WTC11 (cell line): ENCODE measurements around the gene ABCA1. TPM values are rescaled to one million over a fixed set of nuclear protein-coding genes. Genes with fewer than 3 reads are reported as not detected.

Experiments used
- CREB1 ChIP-seq: sonication (generic); formaldehyde crosslinking; IDR thresholded peaks from 2 replicates; pipeline ENCODE4 v1.8.0; 2023; ENCODE audit warnings: mild to moderate bottlenecking, missing genetic modification reagents
- GABPB1 ChIP-seq: sonication (generic); formaldehyde crosslinking; IDR thresholded peaks from 2 replicates; pipeline ENCODE4 v1.8.1; 2023; ENCODE audit warnings: mild to moderate bottlenecking, missing genetic modification reagents
- JAZF1 ChIP-seq: fragments of 250-450 bp; sonication (Bioruptor Pico); IDR thresholded peaks from 2 replicates; pipeline ENCODE4 v1.9.0; 2021; ENCODE audit warnings: moderate library complexity, mild to moderate bottlenecking, inconsistent platforms
- NR3C1 ChIP-seq: sonication (generic); formaldehyde crosslinking; conservative IDR thresholded peaks from 2 replicates; pipeline ENCODE4 v1.8.1; 2023; ENCODE audit warnings: low read depth, mild to moderate bottlenecking, missing genetic modification reagents
- SMAD4 ChIP-seq: sonication (generic); formaldehyde crosslinking; IDR thresholded peaks from 2 replicates; pipeline ENCODE4 v1.8.0; 2022; ENCODE audit warnings: mild to moderate bottlenecking, missing genetic modification reagents
- ZNF121 ChIP-seq: sonication (generic); formaldehyde crosslinking; IDR thresholded peaks from 2 replicates; pipeline ENCODE4 v1.8.0; 2023; ENCODE audit warnings: missing genetic modification reagents
- ZNF232 ChIP-seq: sonication (generic); formaldehyde crosslinking; IDR thresholded peaks from 2 replicates; pipeline ENCODE4 v1.8.0; 2022; ENCODE audit warnings: mild to moderate bottlenecking, missing genetic modification reagents
- total RNA-seq: library from RNA; stranded (reverse); gene quantifications from 3 replicates; pipeline ENCODE4 v1.2.3, GENCODE V29; 2021
- TF ChIP-seq, protein P1 (sequence below): sonication (generic); formaldehyde crosslinking; IDR thresholded peaks from 2 replicates; pipeline ENCODE4 v1.8.0; 2022; ENCODE audit warnings: mild to moderate bottlenecking, missing genetic modification reagents
- TF ChIP-seq, protein P2 (sequence below): sonication (generic); formaldehyde crosslinking; conservative IDR thresholded peaks from 2 replicates; pipeline ENCODE4 v1.8.1; 2023; ENCODE audit warnings: mild to moderate bottlenecking, low read depth, missing genetic modification reagents, moderate library complexity
- TF ChIP-seq, protein P3 (sequence below): sonication (generic); formaldehyde crosslinking; IDR thresholded peaks from 2 replicates; pipeline ENCODE4 v1.8.1; 2023; ENCODE audit warnings: mild to moderate bottlenecking, missing genetic modification reagents, borderline replicate concordance
- TF ChIP-seq, protein P4 (sequence below): sonication (generic); formaldehyde crosslinking; IDR thresholded peaks from 2 replicates; pipeline ENCODE4 v1.8.1; 2022; ENCODE audit warnings: mild to moderate bottlenecking, missing genetic modification reagents, moderate library complexity, borderline replicate concordance
- TF ChIP-seq, protein P5 (sequence below): sonication (generic); formaldehyde crosslinking; IDR thresholded peaks from 2 replicates; pipeline ENCODE4 v1.8.1; 2023; ENCODE audit warnings: mild to moderate bottlenecking, missing genetic modification reagents, moderate library complexity
- TF ChIP-seq, protein P6 (sequence below): fragments of 250-450 bp; sonication (Bioruptor Pico); IDR thresholded peaks from 2 replicates; pipeline ENCODE4 v1.8.0; 2021; ENCODE audit warnings: mild to moderate bottlenecking
- TF ChIP-seq, protein P7 (sequence below): fragments of 250-450 bp; sonication (Bioruptor Pico); IDR thresholded peaks from 2 replicates; pipeline ENCODE4 v1.9.0; 2021; ENCODE audit warnings: mild to moderate bottlenecking, borderline replicate concordance
- TF ChIP-seq, protein P8 (sequence below): sonication (generic); formaldehyde crosslinking; IDR thresholded peaks from 2 replicates; pipeline ENCODE4 v1.8.1; 2023; ENCODE audit warnings: mild to moderate bottlenecking, missing genetic modification reagents, moderate library complexity
- TF ChIP-seq, protein P9 (sequence below): sonication (generic); formaldehyde crosslinking; IDR thresholded peaks from 2 replicates; pipeline ENCODE4 v1.8.0; 2022; ENCODE audit warnings: mild to moderate bottlenecking, missing genetic modification reagents

ABCA1 gene
- total RNA-seq, 1 experiment from 2014 or later = 7.8 TPM

DNA sequence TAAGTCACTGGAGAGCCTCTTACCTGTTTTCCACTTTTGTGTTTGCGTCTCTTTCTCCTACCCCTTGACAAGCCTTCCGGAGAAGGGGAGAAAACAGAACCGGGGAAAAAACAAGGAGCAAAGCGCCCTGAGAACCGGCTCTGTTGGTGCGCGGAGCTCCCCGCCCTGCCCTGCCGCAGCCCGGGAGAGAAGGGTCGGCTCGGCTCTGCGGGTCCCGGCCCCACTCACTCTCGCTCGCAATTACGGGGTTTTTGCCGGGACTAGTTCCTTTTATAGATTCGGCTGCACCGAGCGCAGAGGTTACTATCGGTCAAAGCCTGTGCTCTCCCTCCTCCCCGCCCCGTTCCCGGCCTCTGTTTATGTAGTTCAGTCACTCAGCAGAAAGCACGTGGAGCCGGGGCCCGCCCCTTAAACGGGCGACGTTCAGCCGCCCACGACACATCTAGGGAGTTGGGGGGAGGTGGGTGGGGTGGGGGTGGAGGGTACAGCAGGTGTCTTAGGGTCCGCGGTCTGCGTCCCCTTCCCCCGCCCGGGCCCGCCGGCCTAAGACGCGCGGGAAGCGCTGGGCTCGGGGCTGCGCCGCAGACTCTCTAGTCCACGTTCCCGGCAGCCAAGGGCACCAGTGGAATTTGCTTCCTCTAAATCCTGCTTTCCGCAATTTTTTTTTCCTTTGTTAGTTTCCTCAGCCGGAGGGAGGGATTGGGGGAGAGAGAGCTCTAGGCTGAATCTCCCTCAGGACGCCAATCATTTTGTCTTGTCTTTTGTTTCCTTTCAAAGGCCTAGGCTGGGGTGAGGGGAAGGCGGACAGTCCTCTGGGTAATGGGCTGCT lies at the start of gene ABCA1 (continued):
- TF ChIP-seq, protein P1, sequence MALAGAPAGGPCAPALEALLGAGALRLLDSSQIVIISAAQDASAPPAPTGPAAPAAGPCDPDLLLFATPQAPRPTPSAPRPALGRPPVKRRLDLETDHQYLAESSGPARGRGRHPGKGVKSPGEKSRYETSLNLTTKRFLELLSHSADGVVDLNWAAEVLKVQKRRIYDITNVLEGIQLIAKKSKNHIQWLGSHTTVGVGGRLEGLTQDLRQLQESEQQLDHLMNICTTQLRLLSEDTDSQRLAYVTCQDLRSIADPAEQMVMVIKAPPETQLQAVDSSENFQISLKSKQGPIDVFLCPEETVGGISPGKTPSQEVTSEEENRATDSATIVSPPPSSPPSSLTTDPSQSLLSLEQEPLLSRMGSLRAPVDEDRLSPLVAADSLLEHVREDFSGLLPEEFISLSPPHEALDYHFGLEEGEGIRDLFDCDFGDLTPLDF (CRISPR knock-in tag) = no peak
- TF ChIP-seq, protein P2, sequence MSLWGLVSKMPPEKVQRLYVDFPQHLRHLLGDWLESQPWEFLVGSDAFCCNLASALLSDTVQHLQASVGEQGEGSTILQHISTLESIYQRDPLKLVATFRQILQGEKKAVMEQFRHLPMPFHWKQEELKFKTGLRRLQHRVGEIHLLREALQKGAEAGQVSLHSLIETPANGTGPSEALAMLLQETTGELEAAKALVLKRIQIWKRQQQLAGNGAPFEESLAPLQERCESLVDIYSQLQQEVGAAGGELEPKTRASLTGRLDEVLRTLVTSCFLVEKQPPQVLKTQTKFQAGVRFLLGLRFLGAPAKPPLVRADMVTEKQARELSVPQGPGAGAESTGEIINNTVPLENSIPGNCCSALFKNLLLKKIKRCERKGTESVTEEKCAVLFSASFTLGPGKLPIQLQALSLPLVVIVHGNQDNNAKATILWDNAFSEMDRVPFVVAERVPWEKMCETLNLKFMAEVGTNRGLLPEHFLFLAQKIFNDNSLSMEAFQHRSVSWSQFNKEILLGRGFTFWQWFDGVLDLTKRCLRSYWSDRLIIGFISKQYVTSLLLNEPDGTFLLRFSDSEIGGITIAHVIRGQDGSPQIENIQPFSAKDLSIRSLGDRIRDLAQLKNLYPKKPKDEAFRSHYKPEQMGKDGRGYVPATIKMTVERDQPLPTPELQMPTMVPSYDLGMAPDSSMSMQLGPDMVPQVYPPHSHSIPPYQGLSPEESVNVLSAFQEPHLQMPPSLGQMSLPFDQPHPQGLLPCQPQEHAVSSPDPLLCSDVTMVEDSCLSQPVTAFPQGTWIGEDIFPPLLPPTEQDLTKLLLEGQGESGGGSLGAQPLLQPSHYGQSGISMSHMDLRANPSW (CRISPR knock-in tag) = no peak
- no peak for TF ChIP-seq SMAD4
- TF ChIP-seq, protein P3, sequence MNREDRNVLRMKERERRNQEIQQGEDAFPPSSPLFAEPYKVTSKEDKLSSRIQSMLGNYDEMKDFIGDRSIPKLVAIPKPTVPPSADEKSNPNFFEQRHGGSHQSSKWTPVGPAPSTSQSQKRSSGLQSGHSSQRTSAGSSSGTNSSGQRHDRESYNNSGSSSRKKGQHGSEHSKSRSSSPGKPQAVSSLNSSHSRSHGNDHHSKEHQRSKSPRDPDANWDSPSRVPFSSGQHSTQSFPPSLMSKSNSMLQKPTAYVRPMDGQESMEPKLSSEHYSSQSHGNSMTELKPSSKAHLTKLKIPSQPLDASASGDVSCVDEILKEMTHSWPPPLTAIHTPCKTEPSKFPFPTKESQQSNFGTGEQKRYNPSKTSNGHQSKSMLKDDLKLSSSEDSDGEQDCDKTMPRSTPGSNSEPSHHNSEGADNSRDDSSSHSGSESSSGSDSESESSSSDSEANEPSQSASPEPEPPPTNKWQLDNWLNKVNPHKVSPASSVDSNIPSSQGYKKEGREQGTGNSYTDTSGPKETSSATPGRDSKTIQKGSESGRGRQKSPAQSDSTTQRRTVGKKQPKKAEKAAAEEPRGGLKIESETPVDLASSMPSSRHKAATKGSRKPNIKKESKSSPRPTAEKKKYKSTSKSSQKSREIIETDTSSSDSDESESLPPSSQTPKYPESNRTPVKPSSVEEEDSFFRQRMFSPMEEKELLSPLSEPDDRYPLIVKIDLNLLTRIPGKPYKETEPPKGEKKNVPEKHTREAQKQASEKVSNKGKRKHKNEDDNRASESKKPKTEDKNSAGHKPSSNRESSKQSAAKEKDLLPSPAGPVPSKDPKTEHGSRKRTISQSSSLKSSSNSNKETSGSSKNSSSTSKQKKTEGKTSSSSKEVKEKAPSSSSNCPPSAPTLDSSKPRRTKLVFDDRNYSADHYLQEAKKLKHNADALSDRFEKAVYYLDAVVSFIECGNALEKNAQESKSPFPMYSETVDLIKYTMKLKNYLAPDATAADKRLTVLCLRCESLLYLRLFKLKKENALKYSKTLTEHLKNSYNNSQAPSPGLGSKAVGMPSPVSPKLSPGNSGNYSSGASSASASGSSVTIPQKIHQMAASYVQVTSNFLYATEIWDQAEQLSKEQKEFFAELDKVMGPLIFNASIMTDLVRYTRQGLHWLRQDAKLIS (CRISPR knock-in tag) = no peak
- TF ChIP-seq, protein P4, sequence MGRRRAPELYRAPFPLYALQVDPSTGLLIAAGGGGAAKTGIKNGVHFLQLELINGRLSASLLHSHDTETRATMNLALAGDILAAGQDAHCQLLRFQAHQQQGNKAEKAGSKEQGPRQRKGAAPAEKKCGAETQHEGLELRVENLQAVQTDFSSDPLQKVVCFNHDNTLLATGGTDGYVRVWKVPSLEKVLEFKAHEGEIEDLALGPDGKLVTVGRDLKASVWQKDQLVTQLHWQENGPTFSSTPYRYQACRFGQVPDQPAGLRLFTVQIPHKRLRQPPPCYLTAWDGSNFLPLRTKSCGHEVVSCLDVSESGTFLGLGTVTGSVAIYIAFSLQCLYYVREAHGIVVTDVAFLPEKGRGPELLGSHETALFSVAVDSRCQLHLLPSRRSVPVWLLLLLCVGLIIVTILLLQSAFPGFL (CRISPR knock-in tag) = no peak
- TF ChIP-seq, protein P5, sequence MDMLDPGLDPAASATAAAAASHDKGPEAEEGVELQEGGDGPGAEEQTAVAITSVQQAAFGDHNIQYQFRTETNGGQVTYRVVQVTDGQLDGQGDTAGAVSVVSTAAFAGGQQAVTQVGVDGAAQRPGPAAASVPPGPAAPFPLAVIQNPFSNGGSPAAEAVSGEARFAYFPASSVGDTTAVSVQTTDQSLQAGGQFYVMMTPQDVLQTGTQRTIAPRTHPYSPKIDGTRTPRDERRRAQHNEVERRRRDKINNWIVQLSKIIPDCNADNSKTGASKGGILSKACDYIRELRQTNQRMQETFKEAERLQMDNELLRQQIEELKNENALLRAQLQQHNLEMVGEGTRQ (CRISPR knock-in tag) = peak; percentile 39; the same call in 1 of the 2 replicates
- TF ChIP-seq, protein P6, sequence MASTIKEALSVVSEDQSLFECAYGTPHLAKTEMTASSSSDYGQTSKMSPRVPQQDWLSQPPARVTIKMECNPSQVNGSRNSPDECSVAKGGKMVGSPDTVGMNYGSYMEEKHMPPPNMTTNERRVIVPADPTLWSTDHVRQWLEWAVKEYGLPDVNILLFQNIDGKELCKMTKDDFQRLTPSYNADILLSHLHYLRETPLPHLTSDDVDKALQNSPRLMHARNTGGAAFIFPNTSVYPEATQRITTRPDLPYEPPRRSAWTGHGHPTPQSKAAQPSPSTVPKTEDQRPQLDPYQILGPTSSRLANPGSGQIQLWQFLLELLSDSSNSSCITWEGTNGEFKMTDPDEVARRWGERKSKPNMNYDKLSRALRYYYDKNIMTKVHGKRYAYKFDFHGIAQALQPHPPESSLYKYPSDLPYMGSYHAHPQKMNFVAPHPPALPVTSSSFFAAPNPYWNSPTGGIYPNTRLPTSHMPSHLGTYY (CRISPR knock-in tag) = no peak
- TF ChIP-seq NR3C1 (CRISPR knock-in tag) = no peak
- TF ChIP-seq ZNF121 = no peak
- TF ChIP-seq, protein P7, sequence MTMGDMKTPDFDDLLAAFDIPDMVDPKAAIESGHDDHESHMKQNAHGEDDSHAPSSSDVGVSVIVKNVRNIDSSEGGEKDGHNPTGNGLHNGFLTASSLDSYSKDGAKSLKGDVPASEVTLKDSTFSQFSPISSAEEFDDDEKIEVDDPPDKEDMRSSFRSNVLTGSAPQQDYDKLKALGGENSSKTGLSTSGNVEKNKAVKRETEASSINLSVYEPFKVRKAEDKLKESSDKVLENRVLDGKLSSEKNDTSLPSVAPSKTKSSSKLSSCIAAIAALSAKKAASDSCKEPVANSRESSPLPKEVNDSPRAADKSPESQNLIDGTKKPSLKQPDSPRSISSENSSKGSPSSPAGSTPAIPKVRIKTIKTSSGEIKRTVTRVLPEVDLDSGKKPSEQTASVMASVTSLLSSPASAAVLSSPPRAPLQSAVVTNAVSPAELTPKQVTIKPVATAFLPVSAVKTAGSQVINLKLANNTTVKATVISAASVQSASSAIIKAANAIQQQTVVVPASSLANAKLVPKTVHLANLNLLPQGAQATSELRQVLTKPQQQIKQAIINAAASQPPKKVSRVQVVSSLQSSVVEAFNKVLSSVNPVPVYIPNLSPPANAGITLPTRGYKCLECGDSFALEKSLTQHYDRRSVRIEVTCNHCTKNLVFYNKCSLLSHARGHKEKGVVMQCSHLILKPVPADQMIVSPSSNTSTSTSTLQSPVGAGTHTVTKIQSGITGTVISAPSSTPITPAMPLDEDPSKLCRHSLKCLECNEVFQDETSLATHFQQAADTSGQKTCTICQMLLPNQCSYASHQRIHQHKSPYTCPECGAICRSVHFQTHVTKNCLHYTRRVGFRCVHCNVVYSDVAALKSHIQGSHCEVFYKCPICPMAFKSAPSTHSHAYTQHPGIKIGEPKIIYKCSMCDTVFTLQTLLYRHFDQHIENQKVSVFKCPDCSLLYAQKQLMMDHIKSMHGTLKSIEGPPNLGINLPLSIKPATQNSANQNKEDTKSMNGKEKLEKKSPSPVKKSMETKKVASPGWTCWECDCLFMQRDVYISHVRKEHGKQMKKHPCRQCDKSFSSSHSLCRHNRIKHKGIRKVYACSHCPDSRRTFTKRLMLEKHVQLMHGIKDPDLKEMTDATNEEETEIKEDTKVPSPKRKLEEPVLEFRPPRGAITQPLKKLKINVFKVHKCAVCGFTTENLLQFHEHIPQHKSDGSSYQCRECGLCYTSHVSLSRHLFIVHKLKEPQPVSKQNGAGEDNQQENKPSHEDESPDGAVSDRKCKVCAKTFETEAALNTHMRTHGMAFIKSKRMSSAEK (CRISPR knock-in tag) = no peak
- TF ChIP-seq CREB1 (CRISPR knock-in tag) = no peak
- no peak for TF ChIP-seq JAZF1 (CRISPR knock-in tag)
- TF ChIP-seq, protein P8, sequence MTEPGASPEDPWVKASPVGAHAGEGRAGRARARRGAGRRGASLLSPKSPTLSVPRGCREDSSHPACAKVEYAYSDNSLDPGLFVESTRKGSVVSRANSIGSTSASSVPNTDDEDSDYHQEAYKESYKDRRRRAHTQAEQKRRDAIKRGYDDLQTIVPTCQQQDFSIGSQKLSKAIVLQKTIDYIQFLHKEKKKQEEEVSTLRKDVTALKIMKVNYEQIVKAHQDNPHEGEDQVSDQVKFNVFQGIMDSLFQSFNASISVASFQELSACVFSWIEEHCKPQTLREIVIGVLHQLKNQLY (CRISPR knock-in tag) = no peak
- no peak for TF ChIP-seq GABPB1
- TF ChIP-seq, protein P9, sequence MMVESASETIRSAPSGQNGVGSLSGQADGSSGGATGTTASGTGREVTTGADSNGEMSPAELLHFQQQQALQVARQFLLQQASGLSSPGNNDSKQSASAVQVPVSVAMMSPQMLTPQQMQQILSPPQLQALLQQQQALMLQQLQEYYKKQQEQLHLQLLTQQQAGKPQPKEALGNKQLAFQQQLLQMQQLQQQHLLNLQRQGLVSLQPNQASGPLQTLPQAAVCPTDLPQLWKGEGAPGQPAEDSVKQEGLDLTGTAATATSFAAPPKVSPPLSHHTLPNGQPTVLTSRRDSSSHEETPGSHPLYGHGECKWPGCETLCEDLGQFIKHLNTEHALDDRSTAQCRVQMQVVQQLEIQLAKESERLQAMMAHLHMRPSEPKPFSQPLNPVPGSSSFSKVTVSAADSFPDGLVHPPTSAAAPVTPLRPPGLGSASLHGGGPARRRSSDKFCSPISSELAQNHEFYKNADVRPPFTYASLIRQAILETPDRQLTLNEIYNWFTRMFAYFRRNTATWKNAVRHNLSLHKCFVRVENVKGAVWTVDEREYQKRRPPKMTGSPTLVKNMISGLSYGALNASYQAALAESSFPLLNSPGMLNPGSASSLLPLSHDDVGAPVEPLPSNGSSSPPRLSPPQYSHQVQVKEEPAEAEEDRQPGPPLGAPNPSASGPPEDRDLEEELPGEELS (CRISPR knock-in tag) = 0 out of 2 replicates have a peak, but pooled peaks have one; percentile 5
- no peak for TF ChIP-seq ZNF232 (CRISPR knock-in tag)
